Lung (tissue), 12 donors: ENCODE results near the gene CGB5. TPM values are rescaled to one million over a fixed set of nuclear protein-coding genes. Genes with fewer than 3 reads are reported as not detected.

ENCODE experiments used
- ATAC-seq: fragments of 200-7000 bp; cut with Tn5 transposase; one replicate; pipeline ENCODE4 v1.9.1; 2020; ENCODE audit warnings: moderate number of reproducible peaks; ENCODE audit not compliant: insufficient read depth, low FRiP score
- DNase-seq, 3 donors: peaks; one replicate each; pipeline ENCODE4 v3.0.0-alpha.2; 2013 to 2017
- H3K27ac ChIP-seq, 2 donors: one replicate each; pipeline ENCODE4 v1.5.1; 2013; ENCODE audit warnings: mild to moderate bottlenecking in 2 of 2, moderate library complexity in 2 of 2, control low read depth in 1 of 2, inconsistent platforms in 1 of 2, low read depth in 1 of 2, low read length in 1 of 2
- H3K27me3 ChIP-seq, 3 donors: one replicate each; pipeline ENCODE4 v1.5.1; 2013; ENCODE audit warnings: low read length in 2 of 3; ENCODE audit not compliant: control insufficient read depth in 3 of 3, insufficient read depth in 3 of 3
- H3K36me3 ChIP-seq, 4 donors: one replicate each; pipeline ENCODE4 v1.5.1; 2013; ENCODE audit warnings: low read length in 4 of 4, mild to moderate bottlenecking in 1 of 4, moderate library complexity in 1 of 4; ENCODE audit not compliant: control insufficient read depth in 4 of 4, insufficient read depth in 4 of 4
- H3K4me1 ChIP-seq, 5 donors: one replicate each; pipeline ENCODE4 v1.5.1; 2013; ENCODE audit warnings: low read length in 5 of 5, mild to moderate bottlenecking in 2 of 5, moderate library complexity in 1 of 5; ENCODE audit not compliant: control insufficient read depth in 5 of 5, insufficient read depth in 5 of 5
- H3K4me3 ChIP-seq: one replicate; pipeline ENCODE4 v1.5.1; 2013; ENCODE audit warnings: mild to moderate bottlenecking, control low read depth, moderate library complexity
- H3K9ac ChIP-seq, 2 donors: one replicate each; pipeline ENCODE4 v1.5.1; 2013; ENCODE audit warnings: low read length in 2 of 2, control low read depth in 1 of 2; ENCODE audit not compliant: insufficient read depth in 1 of 2
- H3K9me3 ChIP-seq, 4 donors: one replicate each; pipeline ENCODE4 v1.5.1; 2013; ENCODE audit warnings: low read length in 3 of 4, mild to moderate bottlenecking in 1 of 4, moderate library complexity in 1 of 4; ENCODE audit not compliant: control insufficient read depth in 4 of 4, insufficient read depth in 3 of 4
- WGBS, 2 donors: extraction: QIAGEN DNeasy Blood & Tissue Kit; methylation state at CpG; one replicate each; pipeline ENCODE4 v1.1.7; 2013; 5-methylcytosine and 5-hydroxymethylcytosine counted together
- polyA plus RNA-seq, 2 donors: library from polyadenylated mRNA; stranded (reverse); fragments of 200-250 nt; gene quantifications; one replicate each; pipeline ENCODE4 v1.2.1, GENCODE V29; 2013
- total RNA-seq, 2 donors: library from RNA; depleted of rRNA in 1 of 2; stranded (reverse); fragments of >200 nt in 1 of 2; gene quantifications; one replicate each; pipeline ENCODE4 v1.2.1, GENCODE V29; 2014 to 2021
- TF ChIP-seq, protein P1 (sequence below): IDR thresholded peaks from 2 replicates; pipeline ENCODE4 v1.5.1; 2012; ENCODE audit warnings: mild to moderate bottlenecking; ENCODE audit errors: control extremely low read depth, extremely low read depth
- donor health status: control.
- donor health status: control.
- donor health status: Bipolar disorder and iron deficiency.
- donor health status: healthy.
- donor health status: DM: yes; HTN: yes; CAD: no.

Gene CGB5
- total and polyA plus RNA-seq, 4 donors: not detected

DNA sequence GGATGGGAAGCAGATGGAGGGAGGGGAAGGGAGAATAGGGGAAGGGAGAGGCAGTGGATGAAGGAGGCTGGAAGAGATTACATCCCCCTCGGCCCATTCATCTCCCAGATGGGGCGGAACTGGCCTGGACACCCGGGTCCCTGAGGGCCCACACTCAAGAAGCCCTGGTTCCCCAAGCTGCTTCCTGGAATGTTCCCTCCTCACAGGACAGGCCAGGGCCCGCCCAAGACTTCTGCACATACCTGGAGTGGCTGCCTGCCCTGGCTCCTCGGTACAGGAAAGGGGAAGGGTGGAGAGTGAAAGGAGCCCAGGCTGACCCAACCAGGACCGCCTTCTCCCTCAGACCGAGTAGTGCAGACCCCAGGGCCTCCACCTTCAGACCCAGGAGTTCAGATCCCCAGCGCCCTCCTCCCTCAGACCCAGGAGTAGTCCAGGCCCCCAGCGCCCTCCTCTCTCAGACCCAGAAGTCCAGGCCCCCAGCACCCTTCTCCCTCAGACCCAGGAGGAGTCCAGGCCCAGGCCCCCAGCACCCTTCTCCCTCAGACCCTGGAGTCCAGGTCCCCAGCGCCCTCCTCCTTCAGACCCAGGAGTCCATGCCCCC, 20.5 kb downstream of the CGB5 start:
- H3K27ac ChIP-seq: peak overlapping the region in 1 of 2 donors; percentile 41
- H3K36me3 ChIP-seq: no peaks in the 10 kb centered on the region
- no peak overlapping the region for H3K4me3 ChIP-seq
- peaks cover 0 to 15% (median 10%) of the 10 kb centered on the region in 3 donors for H3K27me3 ChIP-seq
- TF ChIP-seq, protein P1, sequence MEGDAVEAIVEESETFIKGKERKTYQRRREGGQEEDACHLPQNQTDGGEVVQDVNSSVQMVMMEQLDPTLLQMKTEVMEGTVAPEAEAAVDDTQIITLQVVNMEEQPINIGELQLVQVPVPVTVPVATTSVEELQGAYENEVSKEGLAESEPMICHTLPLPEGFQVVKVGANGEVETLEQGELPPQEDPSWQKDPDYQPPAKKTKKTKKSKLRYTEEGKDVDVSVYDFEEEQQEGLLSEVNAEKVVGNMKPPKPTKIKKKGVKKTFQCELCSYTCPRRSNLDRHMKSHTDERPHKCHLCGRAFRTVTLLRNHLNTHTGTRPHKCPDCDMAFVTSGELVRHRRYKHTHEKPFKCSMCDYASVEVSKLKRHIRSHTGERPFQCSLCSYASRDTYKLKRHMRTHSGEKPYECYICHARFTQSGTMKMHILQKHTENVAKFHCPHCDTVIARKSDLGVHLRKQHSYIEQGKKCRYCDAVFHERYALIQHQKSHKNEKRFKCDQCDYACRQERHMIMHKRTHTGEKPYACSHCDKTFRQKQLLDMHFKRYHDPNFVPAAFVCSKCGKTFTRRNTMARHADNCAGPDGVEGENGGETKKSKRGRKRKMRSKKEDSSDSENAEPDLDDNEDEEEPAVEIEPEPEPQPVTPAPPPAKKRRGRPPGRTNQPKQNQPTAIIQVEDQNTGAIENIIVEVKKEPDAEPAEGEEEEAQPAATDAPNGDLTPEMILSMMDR: no peak
- DNase-seq (peak in 1 of 3 donors; percentile 14), ATAC-seq (no peak)
- no peaks in the 10 kb centered on the region for H3K9me3 ChIP-seq
- WGBS, 2 donors: 48 to 56% methylated on average over 10 of the region's 10 CpGs
- H3K9ac ChIP-seq: no peak overlapping the region
- H3K4me1 ChIP-seq: peaks cover 0 to 9% (median 0%) of the 10 kb centered on the region in 5 donors

GRCh38 chr19:49064768-49065611, 21.3 kb downstream of the CGB5 start, which contains the start of gene NTF4:
Gene NTF4 (minus strand): TSS chr19:49064818. CDS start chr19:49061997, 2,821 bp downstream.
- H3K4me3 ChIP-seq: no peak within 1 kb of the TSS
- peaks cover 0 to 9% (median 0%) of the 10 kb centered on the region in 5 donors for H3K4me1 ChIP-seq
- no peaks in the 10 kb centered on the region for H3K9me3 ChIP-seq
- H3K9ac ChIP-seq: no peak within 1 kb of the TSS
- TF ChIP-seq, protein P1: no peak
- peak within 1 kb of the TSS in 1 of 2 donors; percentile 41 for H3K27ac ChIP-seq
- no peak for ATAC-seq
- H3K27me3 ChIP-seq: peaks cover 0 to 20% (median 11%) of the 10 kb centered on the region in 3 donors
- 6 to 7% methylated on average over 24 to 53 of the region's 53 CpGs for WGBS, 2 donors
- no peaks in the 10 kb centered on the region for H3K36me3 ChIP-seq
- peak; percentile 53 to 74 (median 69) for DNase-seq

DNA sequence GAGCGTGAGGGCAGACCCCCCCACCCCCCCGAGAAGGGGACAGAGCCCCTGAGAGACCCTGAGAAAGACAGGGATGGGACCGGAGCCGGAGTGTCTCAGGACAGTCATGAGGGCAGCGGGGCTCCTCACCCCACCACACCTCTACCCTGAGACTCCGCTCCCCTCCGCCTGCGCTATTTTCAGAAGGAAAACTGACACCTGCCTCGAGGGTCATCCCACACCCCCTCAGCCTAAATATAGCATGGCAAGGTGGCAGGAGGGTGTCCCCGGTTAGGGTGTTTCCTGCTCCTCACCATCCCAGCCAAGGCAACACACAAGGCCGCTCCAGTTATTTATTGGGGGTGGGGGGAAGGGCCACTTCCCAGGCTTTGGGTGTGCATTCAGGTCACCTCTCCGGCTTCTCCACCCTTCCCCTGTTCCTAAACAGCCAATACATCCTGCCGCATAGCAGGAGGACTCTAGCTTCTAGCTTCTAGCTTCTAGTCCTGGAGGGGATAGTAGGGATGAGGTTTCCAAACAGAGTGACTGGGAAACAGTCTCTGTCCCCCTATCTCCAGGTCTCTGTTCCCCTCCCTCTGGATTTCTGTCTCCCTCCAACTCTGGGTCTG, 22.4 kb downstream of the CGB5 start:
- ATAC-seq (no peak), DNase-seq (no peak)
- WGBS, 2 donors: 41 to 62% methylated on average over 13 of the region's 13 CpGs
- no peaks in the 10 kb centered on the region for H3K36me3 ChIP-seq
- H3K4me1 ChIP-seq: peaks cover 0 to 9% (median 0%) of the 10 kb centered on the region in 5 donors
- no peak overlapping the region for H3K9ac ChIP-seq
- H3K27ac ChIP-seq: no peak overlapping the region
- H3K4me3 ChIP-seq: no peak overlapping the region
- TF ChIP-seq, protein P1: no peak
- H3K27me3 ChIP-seq: peaks cover 0 to 28% (median 14%) of the 10 kb centered on the region in 3 donors
- peaks cover 0 to 6% (median 0%) of the 10 kb centered on the region in 4 donors for H3K9me3 ChIP-seq
